Measurements from ENCODE around the gene FAM107A.

FAM107A gene

GRCh38 chr3:58591517-58592510 is 14.6 kb upstream of the FAM107A start:
- no peak for DNase-seq (ENCODE audit: low read depth)

GRCh38 chr3:58588030-58588614 is 10.9 kb upstream of the FAM107A start:
- no peak for DNase-seq (ENCODE audit: low read depth)

- no peak for DNase-seq (ENCODE audit: low read depth)
Observed at GRCh38 chr3:58586776-58587192, 9.6 kb upstream of the FAM107A start.

GRCh38 chr3:58585994-58586393 is 8.8 kb upstream of the FAM107A start:
- no peak for DNase-seq (ENCODE audit: low read depth)

DNA sequence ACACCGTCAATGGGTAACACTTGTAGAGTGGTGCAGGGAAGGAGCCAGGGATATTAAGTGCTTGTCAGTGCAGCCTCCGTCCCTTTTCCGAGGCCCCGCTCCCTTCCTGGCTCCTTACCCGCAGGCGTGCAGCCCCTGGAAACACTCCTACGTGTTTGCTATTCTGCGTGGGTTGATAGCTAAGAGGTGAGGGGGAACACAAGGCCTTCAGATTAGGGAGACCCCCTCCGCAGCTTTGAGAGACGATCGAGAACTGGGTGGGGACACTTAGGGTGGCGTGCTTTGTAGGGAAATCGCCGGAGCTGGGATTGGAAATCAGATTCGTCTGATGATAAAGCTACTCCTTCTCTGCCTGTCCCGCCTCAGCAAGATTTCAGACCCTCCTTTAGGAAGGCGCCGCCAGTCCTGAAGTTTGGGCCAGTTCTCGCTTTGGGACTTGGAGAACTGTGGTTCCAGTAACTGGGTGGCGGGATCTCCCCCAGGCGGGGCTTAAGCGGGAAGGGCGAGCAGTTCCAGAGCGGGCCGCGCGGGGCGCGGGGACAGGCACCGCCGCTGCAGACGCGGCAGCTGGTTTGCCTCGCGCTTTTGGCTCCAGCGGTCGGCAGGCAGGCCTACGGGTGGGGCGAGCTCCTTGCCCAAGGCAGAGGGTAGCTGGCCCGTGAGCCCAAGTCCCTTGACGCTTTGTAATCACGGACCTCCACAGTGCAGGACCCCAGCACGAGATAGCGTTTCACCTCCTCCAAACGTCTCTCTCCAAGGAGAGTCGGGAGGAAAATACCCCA is 8.0 kb upstream of the FAM107A start:
- peak; percentile 6 for DNase-seq (ENCODE audit: low read depth)

DNA sequence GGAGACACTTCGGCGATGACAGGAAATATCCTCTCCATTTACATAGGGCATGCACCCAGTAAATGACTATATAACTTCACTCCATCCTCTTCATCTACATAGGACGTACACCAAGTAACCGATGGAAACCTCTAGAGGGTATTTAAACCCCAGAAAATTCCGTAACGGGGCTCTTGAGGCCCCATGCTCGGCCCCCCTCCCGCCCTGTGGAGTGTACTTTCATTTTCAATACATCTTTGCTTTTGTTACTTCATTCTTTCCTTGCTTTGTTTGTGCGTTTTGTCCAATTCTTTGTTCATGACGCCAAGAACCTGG is 7.5 kb upstream of the FAM107A start:
- no peak for DNase-seq (ENCODE audit: low read depth)

DNA sequence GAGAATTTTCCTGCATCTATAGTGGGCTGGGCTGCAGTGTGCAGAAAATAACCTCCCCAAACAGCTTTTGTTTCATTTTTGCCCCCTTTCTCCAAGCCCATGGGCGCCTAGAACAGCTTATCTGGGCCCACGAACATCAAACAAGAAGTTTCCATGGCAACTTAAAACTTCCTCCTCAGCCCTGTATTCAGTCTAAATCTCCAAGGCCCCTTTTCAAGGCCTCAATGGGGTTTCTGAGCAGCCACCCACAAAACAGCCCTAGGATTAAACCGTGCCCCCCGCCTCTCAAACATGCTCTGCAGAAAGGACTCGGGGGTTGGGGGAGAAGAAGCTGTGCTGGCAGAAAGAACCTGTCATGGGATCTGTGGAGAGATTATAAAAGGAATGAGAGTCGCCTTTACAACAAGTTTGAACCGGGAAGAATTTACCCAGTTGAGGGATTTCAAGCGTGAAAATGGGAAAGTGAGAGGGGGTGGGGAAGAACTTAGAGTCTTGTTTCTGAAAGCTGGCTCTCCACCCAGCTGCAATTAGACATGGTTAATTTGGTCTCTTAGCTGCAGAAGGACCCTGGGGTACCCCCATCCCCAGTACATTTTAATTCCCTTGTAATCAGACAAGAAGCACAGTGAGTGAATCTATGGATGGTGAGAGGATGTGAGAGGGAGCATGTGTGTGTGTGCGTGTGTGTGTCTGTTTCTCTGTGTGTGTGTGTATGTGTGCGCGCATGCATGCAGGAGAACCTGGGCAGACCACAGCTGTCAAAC is 4.3 kb upstream of the FAM107A start:
- no peak for DNase-seq (ENCODE audit: low read depth)

DNA sequence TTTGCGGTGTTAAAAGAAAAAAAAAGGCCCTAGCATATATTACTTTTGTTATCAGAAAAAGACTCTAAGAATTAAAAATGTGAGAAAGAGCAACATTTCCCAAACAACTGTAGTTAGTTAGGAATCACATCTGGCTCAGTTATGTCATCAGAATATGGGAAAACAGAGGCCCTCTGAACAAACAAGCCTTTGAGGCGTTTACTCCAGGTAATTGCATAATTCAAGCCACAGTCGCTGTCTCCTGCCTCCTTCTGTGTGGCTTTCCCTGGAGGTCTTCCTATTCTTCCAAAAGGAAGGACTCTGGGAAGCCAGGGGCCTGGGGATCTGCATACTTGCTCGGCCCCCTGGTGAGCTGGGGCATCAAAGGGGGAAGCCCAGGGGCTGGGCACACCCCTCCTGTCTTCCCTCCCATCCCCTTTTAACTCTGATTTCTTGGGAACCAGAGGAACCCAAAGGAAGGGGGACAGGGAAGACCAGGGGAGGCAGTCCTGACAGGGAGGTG is 3.7 kb upstream of the FAM107A start:
- no peak for DNase-seq (ENCODE audit: low read depth)

DNA sequence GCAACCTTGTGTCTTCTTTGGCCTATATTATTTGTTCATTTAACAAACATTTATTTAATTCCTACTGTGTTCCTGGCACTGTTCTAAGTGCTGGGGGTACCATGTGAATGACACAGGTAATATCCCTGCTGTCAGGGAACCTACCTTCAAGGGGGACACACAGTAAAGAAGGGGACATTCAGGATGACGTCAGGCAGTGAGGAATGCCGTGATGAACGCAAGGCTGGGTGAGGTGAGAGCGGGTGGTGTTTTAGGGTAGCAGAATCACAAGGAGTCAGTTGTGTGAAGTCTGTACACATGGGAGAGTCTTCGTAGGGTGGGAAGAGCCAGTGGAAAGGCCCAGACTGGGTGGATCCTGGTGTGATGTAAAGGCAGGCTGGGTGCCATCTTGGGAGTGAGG is 1.7 kb upstream of the FAM107A start:
- DNase-seq (ENCODE audit: low read depth): no peak

- DNase-seq (ENCODE audit: low read depth): no peak
Observed at GRCh38 chr3:58576716-58577115, 475 bp downstream of the FAM107A start.

DNA sequence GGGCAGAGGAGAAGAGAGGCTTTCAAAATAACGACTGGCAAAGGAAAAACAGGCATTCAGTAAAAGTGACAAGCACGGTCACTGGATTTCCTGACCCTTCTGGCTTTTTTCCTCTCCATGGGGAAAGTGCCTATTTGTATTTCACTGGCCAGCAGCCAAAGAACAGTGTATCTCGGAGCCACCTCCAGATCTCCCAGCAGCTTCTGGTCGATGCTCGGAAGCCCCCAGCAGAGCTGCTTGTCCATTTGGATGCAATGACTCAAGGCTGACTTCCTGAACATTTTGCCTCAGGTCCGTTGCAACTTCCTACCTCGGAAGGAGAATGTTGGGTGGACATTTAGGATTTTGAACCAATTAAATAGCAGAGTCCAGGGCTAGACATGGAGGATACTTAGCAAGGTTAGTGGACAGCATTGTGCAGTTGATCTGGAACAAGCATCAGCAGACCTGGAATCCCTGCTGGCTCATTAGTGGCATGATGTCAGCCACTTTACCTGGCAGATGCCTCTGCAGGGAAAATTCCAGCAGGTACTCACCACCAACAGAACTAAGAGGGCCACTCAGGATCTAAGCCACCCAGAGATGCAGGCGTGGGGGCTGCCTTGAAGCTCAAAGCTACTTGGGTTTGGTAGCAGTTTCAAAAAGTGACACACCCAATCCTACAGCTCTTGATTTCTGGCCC is 1.1 kb downstream of the FAM107A start:
- no peak for DNase-seq (ENCODE audit: low read depth)

DNA sequence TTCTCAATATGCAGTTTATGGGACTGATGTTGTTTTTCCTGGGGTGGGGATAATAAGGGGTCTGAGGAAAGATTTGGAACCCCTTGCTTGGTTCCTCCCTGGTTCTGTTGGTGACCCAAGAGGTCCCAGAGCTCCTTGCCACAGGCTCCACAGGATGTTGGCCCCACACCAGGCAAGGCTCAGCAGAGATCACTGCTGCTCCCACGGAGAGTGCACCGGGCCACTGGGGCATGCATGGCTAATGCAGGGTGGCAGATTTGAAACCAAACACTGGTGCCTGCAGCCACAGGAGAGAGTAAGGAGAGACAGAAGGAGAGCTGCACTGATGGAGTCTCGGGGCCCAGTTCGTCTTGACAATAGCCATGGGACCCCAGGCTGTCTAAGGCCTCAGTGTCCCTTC is 2.5 kb downstream of the FAM107A start:
- DNase-seq (ENCODE audit: low read depth): no peak

DNA sequence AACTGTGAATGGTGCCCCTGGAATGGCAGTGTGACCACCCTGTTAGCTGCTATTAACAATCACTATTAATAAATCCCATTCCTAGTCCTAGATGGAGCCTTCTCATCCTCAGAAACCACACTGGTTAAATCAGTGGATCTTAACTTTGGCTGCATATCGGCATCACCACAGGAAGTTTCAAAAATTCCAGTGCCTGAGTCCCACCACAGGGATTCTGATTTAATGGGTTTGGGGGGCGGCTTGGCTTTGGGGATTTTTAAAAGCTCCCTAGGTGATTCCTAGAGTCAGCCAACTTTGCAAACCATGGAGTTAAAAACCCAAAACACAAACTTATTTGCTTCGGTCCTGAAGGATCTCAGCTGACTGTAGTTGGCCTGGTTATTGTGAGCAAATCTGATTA is 3.1 kb downstream of the FAM107A start:
- DNase-seq (ENCODE audit: low read depth): no peak

DNA sequence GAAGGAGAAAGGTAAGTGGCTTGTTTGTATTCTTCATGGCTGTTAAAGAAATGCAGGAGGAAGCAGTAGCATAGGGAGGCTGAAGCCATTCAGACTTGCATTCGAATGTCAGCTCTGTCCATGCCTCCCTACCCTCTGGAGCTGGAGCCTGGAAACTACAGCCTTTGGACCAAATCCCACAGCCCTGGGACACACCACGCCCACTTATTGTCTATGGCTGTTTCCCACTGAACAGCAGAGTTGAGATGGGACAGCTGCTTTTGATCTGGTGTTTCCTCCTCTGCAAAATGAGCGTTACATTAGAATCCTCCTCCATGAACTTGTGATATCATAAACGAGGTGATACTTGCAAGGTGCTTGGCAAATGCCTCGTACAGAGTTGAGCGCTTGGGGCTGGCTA is 3.6 kb downstream of the FAM107A start:
- no peak for DNase-seq (ENCODE audit: low read depth)

GRCh38 chr3:58572634-58573230 is 4.5 kb downstream of the FAM107A start:
- no peak for DNase-seq (ENCODE audit: low read depth)

DNA sequence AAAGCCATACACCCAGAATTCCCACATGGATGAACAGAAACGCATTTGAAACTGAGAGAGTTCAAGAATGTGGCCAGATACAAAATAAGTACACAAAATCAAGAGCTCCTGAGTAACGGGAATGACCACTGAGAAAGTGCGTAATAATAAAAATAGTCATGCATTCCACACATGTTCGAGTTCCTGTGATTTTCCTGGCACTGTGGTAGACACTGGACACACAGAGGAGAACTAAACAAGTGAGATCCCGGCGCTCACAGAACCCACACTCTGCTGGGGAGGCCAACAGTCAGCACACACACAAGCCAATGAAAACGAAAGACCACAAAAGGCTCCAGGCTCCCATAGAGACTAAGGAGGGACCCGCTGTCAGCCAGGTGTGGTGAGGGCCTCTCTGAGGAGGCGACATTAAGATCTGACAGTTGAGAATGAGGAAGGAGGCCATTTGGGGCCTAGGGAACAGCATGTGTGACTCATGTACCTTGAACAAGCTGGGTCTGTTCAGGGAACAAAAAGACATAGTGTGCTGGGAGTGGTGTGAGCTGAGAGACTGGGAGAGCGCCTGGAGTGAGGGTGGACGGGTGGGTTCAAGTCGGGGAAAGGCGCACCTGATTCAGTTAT is 5.1 kb downstream of the FAM107A start:
- no peak for DNase-seq (ENCODE audit: low read depth)

GRCh38 chr3:58570851-58571250 is 6.3 kb downstream of the FAM107A start:
- no peak for DNase-seq (ENCODE audit: low read depth)

DNA sequence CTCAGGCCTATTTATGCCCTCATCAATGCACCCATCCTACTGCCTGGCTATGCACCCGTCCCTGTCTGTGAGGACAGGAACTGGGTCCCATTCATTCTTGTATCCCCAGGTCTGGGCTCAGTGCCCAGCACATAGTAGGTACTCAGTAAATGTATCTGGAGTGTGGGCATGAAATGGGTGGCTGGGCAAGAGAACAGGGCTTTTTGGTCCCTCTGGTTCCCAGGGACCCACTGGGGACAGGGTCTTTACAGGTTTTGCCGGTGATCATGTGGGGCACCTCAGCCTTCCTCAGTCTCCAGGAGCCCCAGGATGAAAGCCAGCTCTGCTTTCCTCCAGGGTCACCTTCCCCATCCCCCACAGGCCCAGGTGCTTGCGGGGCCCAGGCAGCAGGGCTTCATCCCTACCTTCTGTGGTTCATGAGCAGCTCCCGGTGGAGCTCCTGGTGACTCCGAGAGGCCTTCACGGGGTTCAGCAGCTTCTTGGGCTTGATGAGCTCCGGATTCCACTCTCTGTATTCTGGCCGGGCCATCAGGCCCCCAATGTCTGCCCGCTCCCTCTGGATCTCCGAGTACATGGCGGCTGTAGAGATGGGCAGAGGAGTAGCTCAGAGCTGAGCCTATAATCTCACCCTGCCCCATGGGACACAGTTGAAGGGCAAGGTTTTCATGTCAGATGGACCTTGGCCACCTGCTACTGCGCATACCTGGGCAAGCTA is 7.7 kb downstream of the FAM107A start:
- DNase-seq (ENCODE audit: low read depth): no peak

GRCh38 chr3:58568572-58569286 is 8.5 kb downstream of the FAM107A start:
- DNase-seq (ENCODE audit: low read depth): peak; percentile 13
